K562 (cell line): ENCODE measurements around the gene FGG. TPM values are rescaled to one million over a fixed set of nuclear protein-coding genes. Genes with fewer than 3 reads are reported as not detected.

Source experiments
- ATAC-seq: fragments of 200-7000 bp; cut with Tn5 transposase; 3 replicates; pipeline ENCODE4 v1.9.1; 2020; ENCODE audit warnings: moderate library complexity
- BruUV-seq: library from RNA; stranded (reverse); fragments of 400-500 nt; replicated peaks from 2 replicates; lab custom pipeline; 2021; lab: Mats Ljungman, UMichigan
- CTCF ChIA-PET: fragments of 300-600 bp; formaldehyde crosslinking; extraction: SDS; loops from one replicate; lab custom pipeline; 2021; ENCODE audit warnings: low intra/inter-chr PET ratio; lab: Yijun Ruan, JAX
- POLR2A ChIA-PET: fragments of 300-600, 350-650 bp; sonication (Branson Sonifier 250); formaldehyde crosslinking; extraction: SDS; loops from one replicate; lab custom pipeline; 2021; ENCODE audit warnings: antibody characterized with exemption, inconsistent platforms; lab: Yijun Ruan, JAX
- DNase-seq, 4 experiments: peaks; one replicate each; pipeline versions ENCODE4 v3.0.0 to v3.0.0-alpha.2; 2011 to 2018; ENCODE audit warnings: low spot score in 3 of 4, mixed read lengths in 3 of 4; ENCODE audit errors: extremely low read depth in 1 of 4
- FAIRE-seq: peaks from 2 replicates; lab custom pipeline; 2011; peaks lifted over from hg19 to GRCh38; lab: Jason Lieb, UNC
- H2AFZ ChIP-seq: 2 replicates; pipeline ENCODE4 v1.6.0; 2011; ENCODE audit warnings: low read depth, low read length, control low read depth, inconsistent platforms
- H3K27ac ChIP-seq: fragments of 200-600 bp; 3 replicates; pipeline ENCODE4 v1.8.0; 2011; ENCODE audit warnings: low read depth, mild to moderate bottlenecking, control low read depth, inconsistent platforms, low read length, moderate library complexity, mixed read lengths; ENCODE audit errors: extremely low read depth
- H3K27me3 ChIP-seq, 2 experiments: fragments of 300-600 bp in 1 of 2; 2 replicates in 1 of 2; 3 replicates in 1 of 2; pipeline versions ENCODE4 v1.6.0 to v1.8.0; 2011; ENCODE audit warnings: inconsistent platforms in 2 of 2, low read length in 2 of 2, mild to moderate bottlenecking in 1 of 2, mixed read lengths in 1 of 2, moderate library complexity in 1 of 2; ENCODE audit not compliant: control insufficient read depth in 2 of 2, insufficient read depth in 2 of 2
- H3K36me3 ChIP-seq: fragments of 300-600 bp; 3 replicates; pipeline ENCODE4 v1.8.0; 2011; ENCODE audit warnings: mild to moderate bottlenecking, low read length, inconsistent platforms; ENCODE audit not compliant: control insufficient read depth, insufficient read depth
- H3K4me1 ChIP-seq, 2 experiments: fragments of 200-600 bp in 1 of 2; replicated peaks in 1 of 2; 2 replicates in 1 of 2; 3 replicates in 1 of 2; pipeline versions ENCODE4 v1.5.1 to v1.8.0; 2011; ENCODE audit warnings: inconsistent platforms in 2 of 2, low read length in 2 of 2, mild to moderate bottlenecking in 1 of 2, mixed read lengths in 1 of 2, moderate library complexity in 1 of 2; ENCODE audit not compliant: control insufficient read depth in 2 of 2, insufficient read depth in 2 of 2
- H3K4me2 ChIP-seq: 2 replicates; pipeline ENCODE4 v1.6.1; 2011; ENCODE audit warnings: low read length, control low read depth, inconsistent platforms, mixed read lengths; ENCODE audit not compliant: insufficient read depth
- H3K4me3 ChIP-seq: fragments of 200-600 bp; sonication (generic), shearing (Covaris generic); 2 replicates; pipeline ENCODE4 v1.5.1; 2016; ENCODE audit warnings: control low read depth, inconsistent platforms
- H3K79me2 ChIP-seq: fragments of 200-600 bp; 3 replicates; pipeline ENCODE4 v1.8.0; 2011; ENCODE audit warnings: low read length, inconsistent platforms; ENCODE audit not compliant: control insufficient read depth, insufficient read depth
- H3K9ac ChIP-seq, 2 experiments: 2 replicates each; pipeline versions ENCODE4 v1.6.0 to v1.6.1; 2011; ENCODE audit warnings: low read depth in 2 of 2, low read length in 2 of 2, control low read depth in 1 of 2, inconsistent platforms in 1 of 2, mild to moderate bottlenecking in 1 of 2, mixed read lengths in 1 of 2; ENCODE audit not compliant: insufficient read depth in 1 of 2
- H3K9me1 ChIP-seq: one replicate; pipeline ENCODE4 v1.6.0; 2011; ENCODE audit warnings: inconsistent platforms, mild to moderate bottlenecking, low read length, moderate library complexity; ENCODE audit not compliant: control insufficient read depth, insufficient read depth
- H3K9me3 ChIP-seq: replicated peaks from 2 replicates; pipeline ENCODE4 v1.5.1; 2011; ENCODE audit warnings: low read depth, low read length, inconsistent platforms; ENCODE audit not compliant: control insufficient read depth, insufficient read depth
- H4K20me1 ChIP-seq: replicated peaks from 2 replicates; pipeline ENCODE4 v1.6.1; 2011; ENCODE audit warnings: low read length, inconsistent platforms, mixed read lengths; ENCODE audit not compliant: control insufficient read depth, insufficient read depth
- DDX20 ChIP-seq: fragments of 450-650 bp; IDR thresholded peaks from 2 replicates; pipeline ENCODE4 v1.6.1; 2016; ENCODE audit warnings: missing genetic modification characterization, low read depth, mild to moderate bottlenecking, missing compliant biosample characterization, moderate library complexity
- E2F1 ChIP-seq: sonication (generic); formaldehyde crosslinking; IDR thresholded peaks from 2 replicates; pipeline ENCODE4 v1.8.1; 2023; ENCODE audit warnings: mild to moderate bottlenecking, missing genetic modification reagents, moderate library complexity
- E2F3 ChIP-seq: fragments of 250-450 bp; sonication (Bioruptor Pico); IDR thresholded peaks from 2 replicates; pipeline ENCODE4 v1.4.0; 2020; ENCODE audit warnings: mild to moderate bottlenecking
- ELF4 ChIP-seq: fragments of 450-650 bp; formaldehyde crosslinking; IDR thresholded peaks from 2 replicates; pipeline ENCODE4 v1.4.0; 2022; ENCODE audit warnings: missing genetic modification characterization
- ETV1 ChIP-seq: fragments of 450-650 bp; conservative IDR thresholded peaks from 2 replicates; pipeline ENCODE4 v1.6.1; 2016; ENCODE audit warnings: missing genetic modification characterization, control low read depth, low read depth, missing compliant biosample characterization
- GTF2F1 ChIP-seq: IDR thresholded peaks from 2 replicates; pipeline ENCODE4 v1.6.1; 2011; ENCODE audit warnings: low read depth, low read length, improper control_type of control experiment
- HEY1 ChIP-seq: fragments of 250-450 bp; sonication (Bioruptor Pico); IDR thresholded peaks from 2 replicates; pipeline ENCODE4 v1.5.0; 2020; ENCODE audit warnings: mild to moderate bottlenecking, moderate library complexity, borderline replicate concordance
- ID3 ChIP-seq, 2 experiments: fragments of 250-450 bp in 1 of 2; fragments of 450-650 bp in 1 of 2; sonication (Bioruptor Pico) in 1 of 2; IDR thresholded peaks; 2 replicates each; pipeline versions ENCODE4 v1.6.1 to v1.8.0; 2016 to 2021; ENCODE audit warnings: mild to moderate bottlenecking in 2 of 2, moderate library complexity in 2 of 2, missing compliant biosample characterization in 1 of 2, missing genetic modification characterization in 1 of 2
- MAFK ChIP-seq: IDR thresholded peaks from 2 replicates; pipeline ENCODE4 v1.6.1; 2011; ENCODE audit warnings: low read length, improper control_type of control experiment
- MED1 ChIP-seq: sonication (generic); formaldehyde crosslinking; IDR thresholded peaks from 2 replicates; pipeline ENCODE4 v1.8.1; 2023; ENCODE audit warnings: missing genetic modification reagents, borderline replicate concordance
- SRSF3 ChIP-seq: fragments of 200-400 bp; formaldehyde crosslinking; IDR thresholded peaks from 2 replicates; pipeline ENCODE4 v1.6.1; 2016; ENCODE audit warnings: mild to moderate bottlenecking, low read length, moderate library complexity; ENCODE audit not compliant: insufficient read depth
- U2AF1 ChIP-seq: fragments of 200-400 bp; formaldehyde crosslinking; optimal IDR thresholded peaks from 2 replicates; pipeline ENCODE3; 2017; ENCODE audit warnings: mild to moderate bottlenecking, low read depth, low read length, moderate library complexity
- ZNF384 ChIP-seq: IDR thresholded peaks from 2 replicates; pipeline ENCODE4 v1.6.1; 2012; ENCODE audit warnings: low read depth, low read length, improper control_type of control experiment
- in situ Hi-C: fragments of 300-500 bp; cut with MboI; formaldehyde crosslinking; loops from 4 replicates; pipeline ENCODE4 v1.15.0; 2018; ENCODE audit warnings: inconsistent platforms, mixed read lengths
- intact Hi-C: fragments of 100-400 bp; cut with micrococcal nuclease; formaldehyde crosslinking; loops from 2 replicates; pipeline ENCODE4 v1.14.2; 2022
- polyA plus RNA-seq, 8 experiments: library from polyadenylated mRNA; depleted of rRNA in 4 of 8; stranded (reverse) in 5 of 8; unstranded in 3 of 8; fragments of >200 nt; fragmentation: Nextera tagmentation in 2 of 8; fragmentation: Illumina TruSeq in 1 of 8; extraction: Ambion mirVana in 2 of 8; extraction: Trizol in 1 of 8; gene quantifications; 2 replicates each; pipeline versions ENCODE4 v1.2.1 to v1.2.3, GENCODE V29; 2011 to 2014; ENCODE audit warnings: inconsistent platforms in 1 of 8, missing spikeins in 1 of 8
- total RNA-seq, 7 experiments: library from RNA; depleted of rRNA in 6 of 7; stranded (reverse); fragments of >200 nt in 6 of 7; fragmentation: Illumina TruSeq in 2 of 7; extraction: Trizol in 2 of 7; gene quantifications; 2 replicates each; pipeline versions ENCODE4 v1.2.1 to v1.2.3, GENCODE V29; 2011 to 2021; ENCODE audit warnings: low replicate concordance in 1 of 7

Gene FGG
- total and polyA plus RNA-seq, 9 of the 15 experiments (the other 6 are each of a cell fraction or from before 2014, with no cell fraction given) = 0.08 to 2.2 (median 0.33) TPM; not detected in 2

GRCh38 chr4:154583677-154584076, 28.8 kb downstream of the FGG start:
- FAIRE-seq (no peak), DNase-seq (no peak)
- CTCF ChIA-PET = no interaction called here
- Histone ChIP-seq H3K9ac (no peak overlapping the region), H3K79me2 (no peaks in the 10 kb centered on the region), H3K9me1 (no peaks in the 10 kb centered on the region), H3K4me3 (no peak overlapping the region)
- POLR2A ChIA-PET = interaction anchor here (0.6 kb wide), 1 partner anchor 14 kb away, joined by 4 read pairs; no protein-coding TSS in a partner anchor
- intact Hi-C loops = no loop called here
- TF ChIP-seq ELF4 (CRISPR knock-in tag) (no peak), HEY1 (CRISPR knock-in tag) (no peak), GTF2F1 (no peak), E2F3 (no peak), ZNF384 (no peak), E2F1 (CRISPR knock-in tag) (no peak), MAFK (no peak), SRSF3 (no peak), ID3 (CRISPR knock-in tag; IDR thresholded peaks at IDR 0.05) (no peak), ID3 (tag; IDR thresholded peaks at IDR 0.05) (no peak), DDX20 (no peak), U2AF1 (no peak), ETV1 (no peak), MED1 (no peak)
- TF ChIP-seq, all 486 proteins: peak for 0
- in situ Hi-C loops = no loop called here
- ATAC-seq = no peak
- H3K27ac ChIP-seq = no peak overlapping the region
- no peaks in the 10 kb centered on the region for H3K36me3 ChIP-seq
- H4K20me1 ChIP-seq = no peaks in the 10 kb centered on the region
- no peak overlapping the region for H3K4me2 ChIP-seq
- no peaks in the 10 kb centered on the region for H3K9me3 ChIP-seq
- H2AFZ ChIP-seq = no peak overlapping the region
- BruUV-seq = no TSS peak
- H3K27me3 ChIP-seq = no peaks in the 10 kb centered on the region
- no peaks in the 10 kb centered on the region; a peak in 1 of 5 replicates for H3K4me1 ChIP-seq
